HG03354 (cell line): ENCODE data around the gene STAT2.
"Not testable (repeated sequence)": the region's sequence is repeated elsewhere in the genome, so short reads cannot be mapped to it uniquely, and the experiment has no call there.

ENCODE experiments used
- ATAC-seq: cut with Tn5 transposase; IDR thresholded peaks from one replicate; pipeline ENCODE4 v1.9.1; 2021; ENCODE audit warnings: mild to moderate bottlenecking; ENCODE audit not compliant: unreplicated experiment, poor library complexity, severe bottlenecking

Gene STAT2

GRCh38 chr12:56359851-56360767 lies at the start of gene STAT2:
Gene STAT2 (minus strand): TSS chr12:56360107. CDS start chr12:56356571, 3,536 bp downstream.
- peak; percentile 96 for ATAC-seq

- ATAC-seq, result no peak
Measured at GRCh38 chr12:56408799-56409417, 49.0 kb upstream of the STAT2 start.

GRCh38 chr12:56404227-56404626 lies 44.3 kb upstream of the STAT2 start:
- ATAC-seq, result not testable (repeated sequence)

- not testable (repeated sequence) for ATAC-seq
Measured at GRCh38 chr12:56401612-56402011, 41.7 kb upstream of the STAT2 start.

GRCh38 chr12:56401125-56401524 lies 41.2 kb upstream of the STAT2 start:
- not testable (repeated sequence) for ATAC-seq

GRCh38 chr12:56399466-56399865 lies 39.6 kb upstream of the STAT2 start:
- not testable (repeated sequence) for ATAC-seq

GRCh38 chr12:56398324-56398723 lies 38.4 kb upstream of the STAT2 start:
- ATAC-seq, result no peak

GRCh38 chr12:56392331-56392730 lies 32.4 kb upstream of the STAT2 start:
- ATAC-seq, result no peak

GRCh38 chr12:56391721-56392120 lies 31.8 kb upstream of the STAT2 start:
- ATAC-seq, result no peak

- no peak for ATAC-seq
Measured at GRCh38 chr12:56389412-56389811, 29.5 kb upstream of the STAT2 start.

- ATAC-seq, result no peak
Measured at GRCh38 chr12:56387152-56387736, 27.3 kb upstream of the STAT2 start.

GRCh38 chr12:56385873-56386272 lies 26.0 kb upstream of the STAT2 start:
- ATAC-seq, result no peak

- ATAC-seq, result no peak
Measured at GRCh38 chr12:56382611-56383010, 22.7 kb upstream of the STAT2 start.

GRCh38 chr12:56377989-56378316 lies 18.0 kb upstream of the STAT2 start:
- ATAC-seq, result no peak

GRCh38 chr12:56377310-56377988 lies 17.5 kb upstream of the STAT2 start:
- ATAC-seq, result no peak

GRCh38 chr12:56375598-56376434 lies 15.9 kb upstream of the STAT2 start:
- ATAC-seq, result peak; percentile 78

GRCh38 chr12:56374726-56375597 lies 15.1 kb upstream of the STAT2 start:
- peak; percentile 38 for ATAC-seq

- ATAC-seq, result no peak
Measured at GRCh38 chr12:56373515-56373914, 13.6 kb upstream of the STAT2 start.
